LNCAP (cell line): ENCODE data around the gene GJB1.

Experiments
- CTCF ChIP-seq: fragments of 450-650 bp; IDR thresholded peaks from 2 replicates; pipeline ENCODE4 v1.5.1; 2017; ENCODE audit warnings: mild to moderate bottlenecking

Gene GJB1

GRCh38 chrX:71235482-71235881, 12.5 kb downstream of the GJB1 start:
- no peak for TF ChIP-seq CTCF

GRCh38 chrX:71236836-71237235, 13.8 kb downstream of the GJB1 start:
- TF ChIP-seq CTCF, result no peak

GRCh38 chrX:71239781-71240180, 16.8 kb downstream of the GJB1 start:
- no peak for TF ChIP-seq CTCF

- TF ChIP-seq CTCF, result no peak
Observed at GRCh38 chrX:71241301-71241700, 18.3 kb downstream of the GJB1 start.

- TF ChIP-seq CTCF, result no peak
Observed at GRCh38 chrX:71244359-71245128, 21.5 kb downstream of the GJB1 start.

- TF ChIP-seq CTCF, result no peak
Observed at GRCh38 chrX:71245159-71245558, 22.1 kb downstream of the GJB1 start.

- no peak for TF ChIP-seq CTCF
Observed at GRCh38 chrX:71250841-71251240, 27.8 kb downstream of the GJB1 start.
